Astrocyte of the spinal cord (primary cell): ENCODE data around the gene RUNX2.

Experiments
- DNase-seq: peaks from one replicate; pipeline ENCODE4 v3.0.0; 2011; ENCODE audit warnings: low read depth, low spot score
- H3K4me3 ChIP-seq: 2 replicates; pipeline ENCODE4 v1.5.1; 2011; ENCODE audit warnings: low read depth, mild to moderate bottlenecking, low read length, moderate library complexity
- in situ Hi-C: cut with HindIII; loops from 2 replicates; pipeline ENCODE4 v1.10.0; 2017; ENCODE audit warnings: low sequenced_read_pairs
- TF ChIP-seq, protein P1 (sequence below): IDR thresholded peaks from 2 replicates; pipeline ENCODE4 v1.5.1; 2012; ENCODE audit warnings: low read depth, mild to moderate bottlenecking, low read length, inconsistent platforms

Gene RUNX2

DNA sequence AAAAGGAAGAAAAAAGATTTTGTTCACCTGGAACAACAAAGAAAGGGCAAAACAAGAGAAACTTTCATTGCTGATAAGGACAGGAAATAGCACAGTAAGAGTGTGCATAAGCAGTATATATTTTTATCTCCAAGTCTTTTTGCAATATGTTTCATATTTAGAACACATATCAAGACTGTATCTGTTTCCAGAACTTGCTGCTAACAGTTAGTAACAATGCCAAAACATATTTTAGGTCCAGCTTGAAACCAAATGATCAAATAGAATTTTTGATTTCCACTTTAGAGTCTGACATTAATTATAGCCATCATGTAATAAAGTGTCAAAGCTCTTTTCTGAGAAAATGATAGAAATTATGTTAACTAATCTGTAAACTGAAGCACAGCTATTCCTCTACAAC lies 193.1 kb downstream of the RUNX2 start:
- in situ Hi-C loops, result no loop called here
- TF ChIP-seq, protein P1, sequence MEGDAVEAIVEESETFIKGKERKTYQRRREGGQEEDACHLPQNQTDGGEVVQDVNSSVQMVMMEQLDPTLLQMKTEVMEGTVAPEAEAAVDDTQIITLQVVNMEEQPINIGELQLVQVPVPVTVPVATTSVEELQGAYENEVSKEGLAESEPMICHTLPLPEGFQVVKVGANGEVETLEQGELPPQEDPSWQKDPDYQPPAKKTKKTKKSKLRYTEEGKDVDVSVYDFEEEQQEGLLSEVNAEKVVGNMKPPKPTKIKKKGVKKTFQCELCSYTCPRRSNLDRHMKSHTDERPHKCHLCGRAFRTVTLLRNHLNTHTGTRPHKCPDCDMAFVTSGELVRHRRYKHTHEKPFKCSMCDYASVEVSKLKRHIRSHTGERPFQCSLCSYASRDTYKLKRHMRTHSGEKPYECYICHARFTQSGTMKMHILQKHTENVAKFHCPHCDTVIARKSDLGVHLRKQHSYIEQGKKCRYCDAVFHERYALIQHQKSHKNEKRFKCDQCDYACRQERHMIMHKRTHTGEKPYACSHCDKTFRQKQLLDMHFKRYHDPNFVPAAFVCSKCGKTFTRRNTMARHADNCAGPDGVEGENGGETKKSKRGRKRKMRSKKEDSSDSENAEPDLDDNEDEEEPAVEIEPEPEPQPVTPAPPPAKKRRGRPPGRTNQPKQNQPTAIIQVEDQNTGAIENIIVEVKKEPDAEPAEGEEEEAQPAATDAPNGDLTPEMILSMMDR, result no peak
- DNase-seq, result no peak
- H3K4me3 ChIP-seq, result no peak overlapping the region

DNA sequence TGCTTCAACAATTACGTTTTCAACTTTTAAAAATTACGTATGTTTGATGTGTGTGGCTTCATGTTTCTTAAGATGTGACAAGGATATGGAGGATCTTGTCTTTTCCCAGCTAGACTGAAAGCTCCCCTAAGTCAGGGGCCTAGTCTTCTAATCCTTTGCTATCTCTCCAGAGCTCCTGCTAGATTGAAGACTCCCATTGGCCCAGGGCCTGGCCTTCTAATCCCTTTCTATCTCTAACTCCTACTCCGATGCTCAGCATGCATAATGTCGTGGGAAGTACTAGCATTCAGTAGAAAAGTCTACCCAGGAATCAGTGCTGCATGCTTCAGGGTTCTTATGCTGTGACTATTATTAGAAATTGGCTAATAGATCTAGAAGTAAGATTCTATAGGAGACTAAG lies 194.4 kb downstream of the RUNX2 start:
- no peak for DNase-seq
- in situ Hi-C loops, result no loop called here
- H3K4me3 ChIP-seq, result no peak overlapping the region
- TF ChIP-seq, protein P1, result no peak

DNA sequence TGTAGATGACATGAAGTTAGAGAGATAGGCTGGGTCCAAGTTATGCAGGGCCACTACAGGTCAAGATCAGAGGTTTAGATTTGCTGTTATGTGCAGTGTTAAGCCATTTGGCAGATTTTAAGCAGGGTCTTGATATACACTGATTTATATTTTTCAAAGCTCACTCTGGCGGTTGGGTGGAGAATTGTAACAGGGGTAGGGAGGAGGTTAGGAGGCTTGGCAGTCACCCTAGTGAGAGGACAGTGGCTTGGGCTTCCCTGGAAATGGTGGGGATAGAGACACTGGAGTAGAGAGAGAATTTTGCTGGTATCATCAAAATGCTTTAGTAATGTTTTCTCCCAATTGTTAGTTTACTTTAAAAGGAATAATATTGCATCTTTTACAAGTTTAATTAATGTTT lies 199.1 kb downstream of the RUNX2 start:
- in situ Hi-C loops, result no loop called here
- no peak for DNase-seq
- TF ChIP-seq, protein P1, result no peak
- no peak overlapping the region for H3K4me3 ChIP-seq

DNA sequence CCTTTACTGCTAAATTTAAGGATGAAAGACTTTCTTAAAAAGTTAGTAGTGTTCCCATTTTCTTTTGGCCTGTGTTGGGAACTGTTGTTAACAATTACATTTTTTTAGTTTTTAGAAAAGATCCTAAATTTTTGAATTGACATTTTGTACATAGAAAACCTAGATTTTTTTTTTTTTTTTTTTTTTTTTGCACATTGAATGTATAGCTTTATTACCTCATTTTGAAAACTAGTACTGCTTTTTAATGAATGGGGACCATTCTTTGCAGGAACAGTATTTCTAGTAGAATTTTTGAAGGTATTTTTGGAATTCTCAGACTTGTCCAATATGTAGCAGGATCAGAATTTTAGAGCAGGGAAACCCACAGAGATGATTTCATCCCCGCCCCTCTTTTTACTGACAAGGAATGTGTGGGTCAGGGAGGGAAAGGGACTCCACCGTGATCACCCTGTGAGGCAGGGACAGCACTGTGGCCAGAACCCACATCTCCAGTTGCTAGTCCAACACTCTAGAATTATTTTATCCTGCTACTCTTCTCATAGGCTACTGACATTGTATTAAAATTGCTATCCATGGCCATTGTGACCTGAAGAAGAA lies 204.0 kb downstream of the RUNX2 start:
- no peak for DNase-seq
- TF ChIP-seq, protein P1, result no peak
- in situ Hi-C loops, result no loop called here
- H3K4me3 ChIP-seq, result no peak overlapping the region

DNA sequence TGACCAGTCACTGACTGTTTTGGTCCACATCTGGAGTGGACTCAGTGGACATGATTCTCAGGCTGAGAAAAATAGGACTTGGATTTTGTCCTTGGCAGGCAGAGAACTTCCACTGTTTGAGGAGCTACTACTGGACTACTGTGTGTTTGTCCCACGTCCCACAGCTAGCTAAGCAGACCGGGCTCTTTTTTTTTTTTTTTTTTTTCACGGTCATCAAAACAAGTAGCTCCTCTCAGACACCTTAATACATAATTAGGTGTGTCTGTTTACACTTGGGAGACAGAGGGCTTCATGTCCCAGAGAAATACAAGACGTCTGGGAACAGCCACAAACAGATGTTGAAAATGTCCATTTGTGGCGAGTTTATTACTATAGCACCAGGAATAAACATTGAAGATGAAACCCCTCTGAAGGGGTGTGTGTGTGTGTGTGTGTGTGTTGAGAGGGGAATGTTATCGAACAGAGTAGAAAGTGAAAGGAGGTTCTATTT lies 204.6 kb downstream of the RUNX2 start:
- peak; percentile 64 for DNase-seq
- TF ChIP-seq, protein P1, result no peak
- in situ Hi-C loops, result no loop called here
- peak overlapping the region; percentile 17 for H3K4me3 ChIP-seq

DNA sequence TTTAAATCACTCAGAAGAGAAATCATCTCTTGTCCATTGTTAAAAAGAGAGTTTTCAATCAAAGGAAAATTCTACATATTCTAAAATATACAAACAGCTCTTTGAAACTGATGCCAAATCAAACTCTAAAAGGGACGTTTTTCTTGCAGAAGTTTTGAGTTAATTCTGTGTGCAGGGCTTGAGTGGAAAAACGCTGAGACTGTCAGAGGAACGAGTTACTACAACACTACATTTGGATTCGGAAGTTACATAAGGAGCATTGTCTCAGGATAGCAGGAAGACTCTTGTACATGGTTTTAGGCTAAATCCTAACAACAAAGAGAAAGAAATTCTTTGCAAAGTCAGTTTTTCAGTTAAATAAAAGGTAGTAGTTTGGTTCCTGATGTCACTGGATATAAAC lies 205.3 kb downstream of the RUNX2 start:
- TF ChIP-seq, protein P1, result no peak
- peak overlapping the region; percentile 17 for H3K4me3 ChIP-seq
- DNase-seq, result no peak
- in situ Hi-C loops, result no loop called here
